ENCODE data around the gene HYOU1. TPM values are rescaled to one million over a fixed set of nuclear protein-coding genes. Genes with fewer than 3 reads are reported as not detected.

Gene HYOU1
- total and polyA plus RNA-seq, 2 of the 8 experiments (the other 6 are each of a cell fraction or from before 2014, with no cell fraction given): 239 to 295 TPM

- Histone ChIP-seq H3K4me1 (replicated peaks in 1 of 4; ENCODE audit: control insufficient read depth in 3 of 4, insufficient read depth in 4 of 4, low read length in 3 of 4) (peaks cover 0 to 5% (median 2%) of the 10 kb centered on the region in 4 experiments; a peak in 2 of 7 replicates), H3K9me3 (ENCODE audit: insufficient read depth in 2 of 2, low read depth in 1 of 2, low read length in 1 of 2) (no peaks in the 10 kb centered on the region), H4K91ac (replicated peaks; ENCODE audit: insufficient read length, low read length) (no peak overlapping the region), H2BK15ac (ENCODE audit: low read length) (0 out of 2 replicates have a peak overlapping the region, but pooled peaks have one; percentile 1), H4K20me1 (replicated peaks in 1 of 2; ENCODE audit: control insufficient read depth in 1 of 2, insufficient read depth in 2 of 2, low read length in 2 of 2) (peaks cover 0 to 1% of the 10 kb centered on the region in 2 experiments), H3K9ac (replicated peaks in 1 of 4; ENCODE audit: extremely low read depth in 1 of 4, low read depth in 3 of 4, low read length in 3 of 4) (peak overlapping the region; percentile 76 to 92 (median 86)), H3K23me2 (ENCODE audit: low read depth, low read length) (peaks cover 7% of the 10 kb centered on the region; the same call in 1 of the 2 replicates), H2BK12ac (ENCODE audit: low read depth, low read length) (peak overlapping the region; percentile 2; the same call in 1 of the 2 replicates), H3K4me2 (ENCODE audit: insufficient read depth in 1 of 2, low read depth in 2 of 2, low read length in 2 of 2) (peak overlapping the region; percentile 89 to 90), H2BK5ac (ENCODE audit: low read depth, low read length) (0 out of 2 replicates have a peak overlapping the region, but pooled peaks have one; percentile 11), H2BK20ac (ENCODE audit: low read length) (no peak overlapping the region), H2AK5ac (ENCODE audit: low read depth, low read length) (peak overlapping the region; percentile 66; the same call in 1 of the 2 replicates), H3K56ac (replicated peaks; ENCODE audit: insufficient read length, low read depth, low read length) (peak overlapping the region; percentile 80), H2BK120ac (replicated peaks; ENCODE audit: low read depth, low read length) (no peak overlapping the region), H2AFZ (ENCODE audit: low read length) (peak overlapping the region; percentile 27; the same call in 1 of the 2 replicates), H4K8ac (ENCODE audit: extremely low read depth, insufficient read depth, low read length) (peak overlapping the region; percentile 73), H3K4me3 (ENCODE audit: extremely low read depth in 1 of 4, insufficient read depth in 2 of 4, low read depth in 3 of 4, low read length in 4 of 4) (peak overlapping the region; percentile 78 to 97 (median 86)), H3K36me3 (ENCODE audit: control insufficient read depth in 2 of 4, insufficient read depth in 4 of 4, low read length in 3 of 4) (peaks cover 2 to 26% (median 9%) of the 10 kb centered on the region in 4 experiments; a peak in 7 of 8 replicates), H4K5ac (ENCODE audit: insufficient read length, low read depth, low read length) (no peak overlapping the region), H3K79me1 (ENCODE audit: low read depth, low read length) (peaks cover 9% of the 10 kb centered on the region), H3K23ac (ENCODE audit: insufficient read length) (no peak overlapping the region), H3K4ac (replicated peaks; ENCODE audit: insufficient read length, low read depth, low read length) (no peak overlapping the region), H3K14ac (ENCODE audit: insufficient read length) (no peak overlapping the region), H3K79me2 (ENCODE audit: control insufficient read depth in 1 of 2, insufficient read depth in 2 of 2, low read length in 2 of 2) (peaks cover 3 to 18% of the 10 kb centered on the region in 2 experiments; a peak in 3 of 4 replicates), H3K18ac (ENCODE audit: extremely low read depth, low read length) (no peak overlapping the region; the same call in 1 of the 2 replicates), H3K27me3 (replicated peaks in 1 of 4; ENCODE audit: control insufficient read depth in 3 of 4, extremely low read depth in 1 of 4, insufficient read depth in 3 of 4, low read length in 3 of 4) (no peaks in the 10 kb centered on the region), H3K27ac (ENCODE audit: low read depth, low read length) (peak overlapping the region; percentile 70)
- 9% methylated on average over 13 of the region's 13 CpGs; no CpG with 5 or more reads in 1 of the 2 experiments for WGBS, 2 experiments (ENCODE audit: extremely low coverage in 1 of 2, insufficient coverage in 1 of 2, insufficient read length in 1 of 2, insufficient replicate concordance in 2 of 2, low coverage in 1 of 2, low lambda C conversion rate in 2 of 2, missing lambda C conversion rate in 1 of 2)
- no peak for TF ChIP-seq YY1 (IDR thresholded peaks at IDR 0.05; ENCODE audit: low read depth, low read length)
- peak; percentile 15 for TF ChIP-seq ASH2L (IDR thresholded peaks at IDR 0.05; ENCODE audit: low read length)
- no peak for TF ChIP-seq POU5F1 (IDR thresholded peaks at IDR 0.05; ENCODE audit: low read depth, low read length)
- ChIA-PET POLR2A (ENCODE audit: partially characterized antibody) (interaction anchor here (0.9 to 9.2 kb wide), 20 partner anchors 11 to 253 kb away, joined by 3 to 141 read pairs (median 6); partner anchors contain the start of genes ABCG4, C2CD2L, HINFP and HYOU1), CTCF (ENCODE audit: partially characterized antibody) (interaction anchor here (0.8 to 2.4 kb wide), 8 partner anchors 15 to 111 kb away, joined by 3 to 7 read pairs (median 4); partner anchors contain the start of gene HINFP)
- no peak for FAIRE-seq
- no peak for DNase-seq (ENCODE audit: low read depth in 1 of 2, low spot score in 2 of 2)
Measured at GRCh38 chr11:119085437-119085847, 28.4 kb upstream of the HYOU1 start.

All from H1 (cell line).